ENCODE data around the gene FAM227B.
"Not testable (repeated sequence)": the region's sequence is repeated elsewhere in the genome, so short reads cannot be mapped to it uniquely, and the experiment has no call there.

Gene FAM227B

GRCh38 chr15:49370782-49371181 is 249.8 kb downstream of the FAM227B start:
- FAIRE-seq: no peak
- TF ChIP-seq POLR2A (IDR thresholded peaks at IDR 0.05; ENCODE audit: low read depth, low read length) (no peak), SPI1 (IDR thresholded peaks at IDR 0.05; ENCODE audit: low read depth, low read length) (no peak), TAF1 (IDR thresholded peaks at IDR 0.05; ENCODE audit: low read depth, low read length) (no peak), PAX5 (IDR thresholded peaks at IDR 0.05; ENCODE audit: insufficient read depth, low read length, severe bottlenecking) (no peak), POLR2AphosphoS5 (IDR thresholded peaks at IDR 0.05; ENCODE audit: low read depth, low read length) (no peak), POU2F2 (IDR thresholded peaks at IDR 0.05; ENCODE audit: low read depth, low read length) (no peak)
- DNase-seq (ENCODE audit: insufficient read length, low spot score): no peak

DNA sequence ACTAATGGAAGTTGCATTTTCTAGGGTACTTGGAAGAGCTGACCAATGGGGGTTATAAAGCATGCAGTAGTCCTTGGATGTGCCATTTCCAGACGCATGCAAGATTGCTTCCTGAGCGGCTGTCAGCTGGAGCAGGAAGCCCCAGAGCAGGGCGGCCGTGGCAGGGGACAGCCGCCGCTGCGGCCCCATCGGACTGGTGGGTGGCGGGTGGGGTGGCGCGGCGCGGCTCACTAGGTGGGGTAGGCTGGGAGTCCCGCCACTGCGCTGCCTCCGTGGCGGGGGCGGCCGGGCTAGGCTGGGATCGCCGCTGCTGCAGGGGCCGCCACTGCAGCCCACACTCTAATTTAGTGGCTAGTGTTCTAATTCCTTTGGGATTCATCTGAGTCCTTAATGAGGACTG is 254.1 kb downstream of the FAM227B start:
- FAIRE-seq: no peak
- TF ChIP-seq POLR2A (IDR thresholded peaks at IDR 0.05; ENCODE audit: low read depth, low read length): no peak
- no peak for TF ChIP-seq POU2F2 (IDR thresholded peaks at IDR 0.05; ENCODE audit: low read depth, low read length)
- TF ChIP-seq PAX5 (IDR thresholded peaks at IDR 0.05; ENCODE audit: insufficient read depth, low read length, severe bottlenecking): no peak
- TF ChIP-seq TAF1 (IDR thresholded peaks at IDR 0.05; ENCODE audit: low read depth, low read length): no peak
- TF ChIP-seq SPI1 (IDR thresholded peaks at IDR 0.05; ENCODE audit: low read depth, low read length): no peak
- no peak for TF ChIP-seq POLR2AphosphoS5 (IDR thresholded peaks at IDR 0.05; ENCODE audit: low read depth, low read length)

GRCh38 chr15:49361370-49361769 is 259.2 kb downstream of the FAM227B start:
- no peak for TF ChIP-seq PAX5 (IDR thresholded peaks at IDR 0.05; ENCODE audit: insufficient read depth, low read length, severe bottlenecking)
- no peak for TF ChIP-seq TAF1 (IDR thresholded peaks at IDR 0.05; ENCODE audit: low read depth, low read length)
- TF ChIP-seq POLR2A (IDR thresholded peaks at IDR 0.05; ENCODE audit: low read depth, low read length): no peak
- no peak for TF ChIP-seq SPI1 (IDR thresholded peaks at IDR 0.05; ENCODE audit: low read depth, low read length)
- TF ChIP-seq POU2F2 (IDR thresholded peaks at IDR 0.05; ENCODE audit: low read depth, low read length): no peak
- TF ChIP-seq POLR2AphosphoS5 (IDR thresholded peaks at IDR 0.05; ENCODE audit: low read depth, low read length): no peak
- no peak for FAIRE-seq
- no peak for DNase-seq (ENCODE audit: insufficient read length, low spot score)

More for the DNA sequence above, 254.1 kb downstream of the FAM227B start:
- DNase-seq (ENCODE audit: insufficient read length, low spot score): no peak

GRCh38 chr15:49354439-49354838 is 266.2 kb downstream of the FAM227B start:
- not testable (repeated sequence) for DNase-seq (ENCODE audit: insufficient read length, low spot score); FAIRE-seq

- TF ChIP-seq PAX5 (IDR thresholded peaks at IDR 0.05; ENCODE audit: insufficient read depth, low read length, severe bottlenecking) (no peak), TAF1 (IDR thresholded peaks at IDR 0.05; ENCODE audit: low read depth, low read length) (no peak), POLR2AphosphoS5 (IDR thresholded peaks at IDR 0.05; ENCODE audit: low read depth, low read length) (no peak), POU2F2 (IDR thresholded peaks at IDR 0.05; ENCODE audit: low read depth, low read length) (no peak), SPI1 (IDR thresholded peaks at IDR 0.05; ENCODE audit: low read depth, low read length) (no peak), POLR2A (IDR thresholded peaks at IDR 0.05; ENCODE audit: low read depth, low read length) (no peak)
- FAIRE-seq: no peak
- DNase-seq (ENCODE audit: insufficient read length, low spot score): no peak
Observed at GRCh38 chr15:49343546-49343945, 277.1 kb downstream of the FAM227B start.

GRCh38 chr15:49339656-49340055 is 281.0 kb downstream of the FAM227B start:
- FAIRE-seq: no peak
- TF ChIP-seq POU2F2 (IDR thresholded peaks at IDR 0.05; ENCODE audit: low read depth, low read length) (no peak), TAF1 (IDR thresholded peaks at IDR 0.05; ENCODE audit: low read depth, low read length) (no peak), PAX5 (IDR thresholded peaks at IDR 0.05; ENCODE audit: insufficient read depth, low read length, severe bottlenecking) (no peak), POLR2AphosphoS5 (IDR thresholded peaks at IDR 0.05; ENCODE audit: low read depth, low read length) (no peak), SPI1 (IDR thresholded peaks at IDR 0.05; ENCODE audit: low read depth, low read length) (no peak), POLR2A (IDR thresholded peaks at IDR 0.05; ENCODE audit: low read depth, low read length) (no peak)
- DNase-seq (ENCODE audit: insufficient read length, low spot score): no peak

GRCh38 chr15:49331951-49332350 is 288.7 kb downstream of the FAM227B start:
- FAIRE-seq: no peak
- TF ChIP-seq SPI1 (IDR thresholded peaks at IDR 0.05; ENCODE audit: low read depth, low read length): no peak
- TF ChIP-seq TAF1 (IDR thresholded peaks at IDR 0.05; ENCODE audit: low read depth, low read length): no peak
- TF ChIP-seq POU2F2 (IDR thresholded peaks at IDR 0.05; ENCODE audit: low read depth, low read length): no peak
- TF ChIP-seq POLR2AphosphoS5 (IDR thresholded peaks at IDR 0.05; ENCODE audit: low read depth, low read length): no peak
- no peak for TF ChIP-seq PAX5 (IDR thresholded peaks at IDR 0.05; ENCODE audit: insufficient read depth, low read length, severe bottlenecking)
- no peak for TF ChIP-seq POLR2A (IDR thresholded peaks at IDR 0.05; ENCODE audit: low read depth, low read length)
- DNase-seq (ENCODE audit: insufficient read length, low spot score): no peak

- TF ChIP-seq POLR2AphosphoS5 (IDR thresholded peaks at IDR 0.05; ENCODE audit: low read depth, low read length): no peak
- no peak for TF ChIP-seq SPI1 (IDR thresholded peaks at IDR 0.05; ENCODE audit: low read depth, low read length)
- no peak for TF ChIP-seq TAF1 (IDR thresholded peaks at IDR 0.05; ENCODE audit: low read depth, low read length)
- no peak for FAIRE-seq
- no peak for DNase-seq (ENCODE audit: insufficient read length, low spot score)
Observed at GRCh38 chr15:49331442-49331841, 289.2 kb downstream of the FAM227B start.

- no peak for FAIRE-seq
- no peak for DNase-seq (ENCODE audit: insufficient read length, low spot score)
- TF ChIP-seq POLR2AphosphoS5 (IDR thresholded peaks at IDR 0.05; ENCODE audit: low read depth, low read length) (no peak), PAX5 (IDR thresholded peaks at IDR 0.05; ENCODE audit: insufficient read depth, low read length, severe bottlenecking) (no peak), POU2F2 (IDR thresholded peaks at IDR 0.05; ENCODE audit: low read depth, low read length) (no peak), SPI1 (IDR thresholded peaks at IDR 0.05; ENCODE audit: low read depth, low read length) (no peak), TAF1 (IDR thresholded peaks at IDR 0.05; ENCODE audit: low read depth, low read length) (no peak)
Observed at GRCh38 chr15:49330166-49330565, 290.5 kb downstream of the FAM227B start.

DNA sequence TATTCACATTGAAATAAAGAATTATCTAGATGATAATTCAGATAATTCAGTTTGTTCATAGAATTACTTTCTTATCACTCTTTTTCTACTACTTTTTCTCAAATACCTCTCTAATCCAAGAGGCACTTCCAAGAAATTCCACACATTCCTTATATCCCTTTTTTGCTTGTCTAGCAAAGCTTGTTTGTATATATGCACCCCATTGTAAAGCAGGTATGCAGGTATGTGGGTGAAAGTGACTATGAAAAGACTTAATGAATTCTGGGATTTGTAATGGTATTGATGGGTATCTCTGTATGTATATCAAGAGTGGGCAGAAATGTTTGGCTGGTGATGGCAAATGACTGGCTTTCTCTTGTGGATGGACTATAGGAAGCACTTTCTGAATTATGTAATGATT is 291.7 kb downstream of the FAM227B start:
- DNase-seq (ENCODE audit: insufficient read length, low spot score): no peak
- TF ChIP-seq TAF1 (IDR thresholded peaks at IDR 0.05; ENCODE audit: low read depth, low read length): no peak
- TF ChIP-seq PAX5 (IDR thresholded peaks at IDR 0.05; ENCODE audit: insufficient read depth, low read length, severe bottlenecking): no peak
- TF ChIP-seq POLR2A (IDR thresholded peaks at IDR 0.05; ENCODE audit: low read depth, low read length): no peak
- TF ChIP-seq SPI1 (IDR thresholded peaks at IDR 0.05; ENCODE audit: low read depth, low read length): no peak
- TF ChIP-seq POLR2AphosphoS5 (IDR thresholded peaks at IDR 0.05; ENCODE audit: low read depth, low read length): no peak
- FAIRE-seq: no peak

Data from GM12891 (cell line).